Large intestine (tissue), 3 donors: Measurements from ENCODE around the gene PNPLA7. TPM values are rescaled to one million over a fixed set of nuclear protein-coding genes. Genes with fewer than 3 reads are reported as not detected.
"Not testable (repeated sequence)": the region's sequence is repeated elsewhere in the genome, so short reads cannot be mapped to it uniquely, and the experiment has no call there.

Source experiments
- DNase-seq, 2 donors: peaks; one replicate each; pipeline versions ENCODE4 v3.0.0 to v3.0.0-alpha.2; 2013
- H3K27ac ChIP-seq: one replicate; pipeline ENCODE4 v1.5.1; 2013; ENCODE audit warnings: low read length
- H3K27me3 ChIP-seq: 2 replicates; pipeline ENCODE4 v1.6.1; 2013; ENCODE audit warnings: low read length; ENCODE audit not compliant: control insufficient read depth, insufficient read depth
- H3K36me3 ChIP-seq: 2 replicates; pipeline ENCODE4 v1.6.1; 2013; ENCODE audit warnings: low read length; ENCODE audit not compliant: control insufficient read depth, insufficient read depth
- H3K4me1 ChIP-seq: one replicate; pipeline ENCODE4 v1.6.1; 2013; ENCODE audit warnings: low read length; ENCODE audit not compliant: control insufficient read depth, insufficient read depth
- H3K4me3 ChIP-seq: one replicate; pipeline ENCODE4 v1.5.1; 2013; ENCODE audit warnings: low read length
- H3K9me3 ChIP-seq: one replicate; pipeline ENCODE4 v1.6.1; 2013; ENCODE audit warnings: mild to moderate bottlenecking, low read depth, low read length, moderate library complexity; ENCODE audit not compliant: control insufficient read depth
- WGBS: methylation state at CpG from one replicate; pipeline ENCODE4 v1.1.5; 2013; ENCODE audit warnings: low lambda C conversion rate; ENCODE audit not compliant: insufficient coverage; 5-methylcytosine and 5-hydroxymethylcytosine counted together
- polyA plus RNA-seq: library from polyadenylated mRNA; unstranded; fragments of 120-200 nt; gene quantifications from one replicate; pipeline ENCODE4 v1.2.1, GENCODE V29; 2013

The PNPLA7 gene
- polyA plus RNA-seq, 1 donor, result 7.2 TPM

DNA sequence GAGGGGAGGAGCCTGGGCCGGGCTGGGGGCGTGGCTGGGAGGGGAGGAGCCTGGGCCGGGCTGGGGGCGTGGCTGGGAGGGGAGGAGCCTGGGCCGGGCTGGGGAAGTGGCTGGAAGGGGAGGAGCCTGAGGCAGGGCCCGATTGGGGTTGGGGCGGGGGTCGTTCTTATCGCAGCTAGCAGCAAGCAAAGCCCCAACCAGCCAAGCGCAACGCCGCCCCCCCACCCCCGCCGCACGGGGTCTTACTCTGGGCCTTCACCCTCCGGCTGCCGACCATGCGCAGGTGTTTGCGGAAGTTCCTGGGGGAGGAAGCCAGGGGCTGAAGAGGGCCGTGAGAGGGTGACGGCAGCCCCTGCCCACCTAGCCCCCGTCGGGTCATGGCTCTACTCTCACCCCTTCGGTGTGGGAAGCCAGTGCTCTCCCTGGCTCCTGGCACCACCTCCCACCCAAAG lies 96.0 kb downstream of the PNPLA7 start:
- Histone ChIP-seq H3K27me3 (no peaks in the 10 kb centered on the region), H3K9me3 (peaks cover 8% of the 10 kb centered on the region), H3K4me3 (peak overlapping the region; percentile 68), H3K27ac (peak overlapping the region; percentile 85), H3K36me3 (peaks cover 26% of the 10 kb centered on the region), H3K4me1 (peaks cover 22% of the 10 kb centered on the region)
- DNase-seq, result peak in 1 of 2 donors; percentile 73
- WGBS, result no CpG with 5 or more reads among the region's 24 CpGs

GRCh38 chr9:137453643-137454081 lies 96.5 kb downstream of the PNPLA7 start:
- H3K9me3 ChIP-seq, result peaks cover 8% of the 10 kb centered on the region
- H3K36me3 ChIP-seq, result peaks cover 28% of the 10 kb centered on the region
- peaks cover 22% of the 10 kb centered on the region for H3K4me1 ChIP-seq
- DNase-seq, result peak; percentile 75 to 81
- H3K27me3 ChIP-seq, result no peaks in the 10 kb centered on the region
- no peak overlapping the region for H3K27ac ChIP-seq
- no CpG with 5 or more reads among the region's 25 CpGs for WGBS
- H3K4me3 ChIP-seq, result peak overlapping the region; percentile 37

DNA sequence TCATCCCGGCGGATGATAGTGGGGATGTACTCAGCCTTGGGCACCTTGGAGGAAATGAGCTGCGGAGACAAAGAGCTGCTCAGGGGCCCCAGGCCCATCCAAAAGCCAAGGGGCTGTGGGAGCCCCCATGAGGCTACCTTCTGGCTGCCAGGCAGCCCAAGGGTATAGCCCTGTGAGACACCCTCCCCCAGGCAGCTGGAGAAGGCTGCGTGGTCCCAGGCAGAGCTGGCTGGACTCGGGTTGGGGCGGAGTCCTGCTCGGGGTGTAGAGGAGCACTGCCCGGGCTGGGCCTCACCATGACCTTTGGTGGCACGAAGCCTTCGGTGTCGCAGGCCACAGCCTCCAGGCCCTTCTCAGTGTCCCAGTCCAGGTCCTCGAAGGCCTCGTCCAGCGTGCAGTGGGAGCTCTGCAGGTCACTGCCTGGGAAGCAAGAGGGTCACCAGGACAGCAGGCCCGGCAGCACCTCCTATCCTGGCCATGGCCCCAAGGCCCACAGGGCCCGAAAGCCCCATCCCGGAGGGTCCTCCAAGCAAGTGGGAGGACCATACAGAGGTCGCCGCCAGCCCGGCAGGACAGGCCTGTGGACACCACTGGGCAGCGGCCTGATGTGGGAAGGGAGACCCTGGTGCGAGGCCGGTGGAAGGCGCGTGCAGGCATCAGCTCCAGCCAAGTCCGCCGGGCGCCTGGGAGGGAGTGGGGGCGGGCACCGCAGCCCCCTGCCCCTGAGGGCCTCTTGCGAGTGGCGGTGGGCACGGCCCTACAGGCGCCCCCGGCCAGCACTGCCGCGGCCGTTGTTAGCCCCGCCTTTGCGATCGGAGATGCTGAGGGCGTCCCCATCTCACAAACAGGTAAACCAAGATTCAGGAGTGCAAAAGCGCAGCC lies 97.2 kb downstream of the PNPLA7 start:
- H3K4me1 ChIP-seq, result peaks cover 16% of the 10 kb centered on the region
- H3K36me3 ChIP-seq, result peaks cover 28% of the 10 kb centered on the region
- peaks cover 8% of the 10 kb centered on the region for H3K9me3 ChIP-seq
- no CpG with 5 or more reads among the region's 43 CpGs for WGBS
- no peak overlapping the region for H3K27ac ChIP-seq
- DNase-seq, result no peak
- H3K27me3 ChIP-seq, result no peaks in the 10 kb centered on the region
- H3K4me3 ChIP-seq, result peak overlapping the region; percentile 37

DNA sequence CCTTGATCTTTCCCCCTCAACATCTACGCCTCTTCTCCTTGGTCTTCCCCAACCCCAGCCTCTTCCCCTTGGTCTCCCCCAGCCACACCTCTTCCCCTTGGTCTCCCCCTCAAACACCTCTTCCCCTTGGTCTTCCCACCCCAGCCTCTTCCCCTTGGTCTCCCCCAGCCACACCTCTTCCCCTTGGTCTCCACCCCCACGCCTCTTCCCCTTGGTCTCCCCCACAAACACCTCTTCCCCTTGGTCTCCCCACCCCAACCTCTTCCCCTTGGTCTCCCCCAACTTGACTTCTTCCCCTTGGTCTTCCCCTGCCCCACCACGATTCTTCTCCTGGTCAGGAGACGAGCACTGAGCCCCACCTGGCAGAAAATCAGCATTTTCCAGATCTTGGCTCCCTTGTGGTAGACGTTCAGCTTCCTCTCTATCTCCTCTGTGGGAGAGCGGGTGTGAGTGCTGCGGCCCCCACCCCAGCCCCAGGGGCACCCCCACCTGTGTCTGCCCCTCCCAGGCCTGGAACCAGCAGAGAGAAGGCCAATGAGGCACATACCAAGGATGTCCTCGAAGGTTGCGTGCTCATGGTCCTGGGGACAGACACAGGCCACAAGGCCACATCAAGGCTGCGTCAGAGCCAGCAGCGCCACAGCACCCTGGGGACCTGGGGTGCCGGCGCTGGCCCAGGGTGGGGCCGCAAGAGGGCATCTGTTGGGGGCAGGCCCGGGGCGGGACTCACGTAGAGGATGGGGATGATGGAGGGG lies 98.0 kb downstream of the PNPLA7 start:
- H3K27me3 ChIP-seq, result no peaks in the 10 kb centered on the region
- WGBS, result 100% methylated on average over 1 of the region's 17 CpGs
- no peak for DNase-seq
- H3K36me3 ChIP-seq, result peaks cover 27% of the 10 kb centered on the region
- peaks cover 8% of the 10 kb centered on the region for H3K9me3 ChIP-seq
- peaks cover 14% of the 10 kb centered on the region for H3K4me1 ChIP-seq
- no peak overlapping the region for H3K4me3 ChIP-seq
- no peak overlapping the region for H3K27ac ChIP-seq

- WGBS, result 95% methylated on average over 3 of the region's 31 CpGs
- peaks cover 22% of the 10 kb centered on the region for H3K36me3 ChIP-seq
- H3K4me1 ChIP-seq, result peaks cover 14% of the 10 kb centered on the region
- H3K9me3 ChIP-seq, H3K27ac ChIP-seq, H3K27me3 ChIP-seq, H3K4me3 ChIP-seq, DNase-seq: not testable (repeated sequence)
Measured at GRCh38 chr9:137451264-137452005, 98.8 kb downstream of the PNPLA7 start.

- WGBS, result no CpG with 5 or more reads among the region's 24 CpGs
Measured at GRCh38 chr9:137450539-137451222, 99.5 kb downstream of the PNPLA7 start.

DNA sequence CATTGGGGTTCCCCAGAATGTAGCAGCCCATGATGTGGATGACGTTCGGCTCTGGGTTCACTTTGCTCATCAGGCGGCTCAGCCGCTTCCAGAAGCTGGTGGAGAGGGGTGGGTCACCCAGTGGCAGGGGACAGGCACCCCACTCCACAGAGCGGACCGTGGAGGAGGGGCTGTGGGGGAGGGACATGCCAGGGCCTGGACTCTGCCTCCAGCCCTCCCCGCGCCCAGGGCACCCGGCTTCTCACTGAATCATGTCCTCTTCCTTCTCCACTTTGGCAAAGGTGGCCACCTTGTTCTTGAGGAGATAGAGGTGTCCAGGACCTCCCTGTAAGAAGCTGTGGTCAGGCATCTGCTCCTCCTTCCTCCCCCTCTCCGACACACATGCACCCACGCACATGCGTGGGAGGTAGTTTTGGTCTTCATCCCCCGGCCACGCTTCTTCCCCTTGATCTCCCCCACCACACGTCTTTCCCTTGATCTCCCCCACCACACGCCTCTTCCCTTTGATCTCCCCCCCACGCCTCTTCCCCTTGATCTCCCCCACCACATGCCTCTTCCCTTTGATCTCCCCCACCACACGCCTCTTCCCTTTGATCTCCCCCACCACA lies 100.2 kb downstream of the PNPLA7 start:
- no peak overlapping the region for H3K27ac ChIP-seq
- WGBS, result no CpG with 5 or more reads among the region's 18 CpGs
- H3K36me3 ChIP-seq, result peaks cover 14% of the 10 kb centered on the region
- no peak for DNase-seq
- H3K4me3 ChIP-seq, result no peak overlapping the region
- peaks cover 23% of the 10 kb centered on the region for H3K4me1 ChIP-seq
- H3K27me3 ChIP-seq, result no peaks in the 10 kb centered on the region
- peaks cover 8% of the 10 kb centered on the region for H3K9me3 ChIP-seq

More at GRCh38 chr9:137450539-137451222, 99.5 kb downstream of the PNPLA7 start:
- H3K4me3 ChIP-seq, DNase-seq, H3K9me3 ChIP-seq, H3K27ac ChIP-seq, H3K27me3 ChIP-seq: not testable (repeated sequence)
- Histone ChIP-seq H3K36me3 (peaks cover 18% of the 10 kb centered on the region), H3K4me1 (peaks cover 19% of the 10 kb centered on the region)

DNA sequence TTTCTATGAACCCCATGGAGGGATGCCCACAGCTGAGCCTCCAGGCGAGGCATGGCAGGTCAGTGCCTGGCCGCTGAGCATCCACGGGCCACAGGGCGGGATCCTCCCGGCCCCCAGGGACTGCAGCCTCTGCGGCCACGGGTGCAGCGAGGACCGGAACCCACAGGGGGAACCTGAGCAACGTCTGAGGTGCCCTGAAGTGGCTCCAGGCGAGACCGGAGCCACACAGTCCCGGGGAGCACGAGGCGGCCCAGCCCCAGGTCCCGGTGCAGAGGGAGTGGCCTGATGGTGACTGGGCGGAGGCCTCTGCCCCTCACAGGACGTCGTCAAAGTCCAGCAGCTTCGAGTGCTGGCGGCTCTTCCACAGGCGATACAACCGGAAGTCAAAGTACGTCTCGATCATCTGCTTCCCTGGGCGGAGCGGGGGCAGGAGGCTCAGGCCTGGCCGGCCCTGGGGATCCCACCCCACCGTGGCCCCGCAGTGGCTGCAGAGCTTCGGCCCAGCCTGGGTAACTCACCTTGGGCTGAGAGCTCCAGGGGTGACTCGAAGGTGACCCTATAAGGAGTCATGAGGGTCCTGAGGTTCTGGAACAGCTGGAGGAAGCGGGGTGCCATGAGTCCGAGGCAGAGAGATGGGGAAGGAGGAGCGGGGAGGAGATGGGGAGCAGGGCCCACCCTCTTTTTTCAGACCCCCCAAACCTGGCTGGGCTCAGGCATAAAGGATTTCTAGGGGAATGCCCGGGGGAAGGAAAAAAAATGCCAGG lies 100.9 kb downstream of the PNPLA7 start:
- H3K27ac ChIP-seq, result no peak overlapping the region
- no peak for DNase-seq
- H3K4me3 ChIP-seq, result no peak overlapping the region
- no CpG with 5 or more reads among the region's 36 CpGs for WGBS
- H3K27me3 ChIP-seq, result no peaks in the 10 kb centered on the region
- H3K4me1 ChIP-seq, result peaks cover 17% of the 10 kb centered on the region
- peaks cover 3% of the 10 kb centered on the region for H3K9me3 ChIP-seq
- peaks cover 14% of the 10 kb centered on the region for H3K36me3 ChIP-seq

DNA sequence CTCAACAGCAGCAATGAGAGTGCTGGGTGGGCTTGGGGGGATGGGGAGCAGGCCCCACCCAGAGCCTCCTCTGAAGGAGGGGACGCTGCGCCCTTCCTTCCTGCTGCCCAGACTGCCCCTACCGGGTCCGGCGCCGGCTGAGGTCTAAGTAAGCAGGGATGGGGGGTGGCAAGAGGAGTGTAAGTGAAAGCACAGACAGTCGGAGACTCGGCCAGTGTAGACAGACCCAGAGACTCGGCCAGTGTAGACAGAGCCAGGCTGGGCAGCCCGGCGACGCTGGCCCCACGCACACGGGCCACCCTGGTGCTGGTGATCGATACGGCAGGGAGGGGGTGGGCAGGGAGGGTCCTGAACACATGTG lies 101.6 kb downstream of the PNPLA7 start:
- WGBS, result no CpG with 5 or more reads among the region's 16 CpGs
- no peaks in the 10 kb centered on the region for H3K27me3 ChIP-seq
- peaks cover 16% of the 10 kb centered on the region for H3K4me1 ChIP-seq
- H3K4me3 ChIP-seq, result no peak overlapping the region
- no peak for DNase-seq
- no peak overlapping the region for H3K27ac ChIP-seq
- H3K36me3 ChIP-seq, result peaks cover 14% of the 10 kb centered on the region
- H3K9me3 ChIP-seq, result peaks cover 2% of the 10 kb centered on the region
